Liver (tissue), 9 donors: Measurements from ENCODE around the gene SAC3D1. TPM values are rescaled to one million over a fixed set of nuclear protein-coding genes. Genes with fewer than 3 reads are reported as not detected.
A peak's percentile ranks its signal among the peaks of the same experiment; 100 is the strongest.

ENCODE experiments used
- DNase-seq: peaks from one replicate; pipeline ENCODE4 v3.0.0-alpha.2; 2017; ENCODE audit warnings: low spot score
- H3K27ac ChIP-seq, 2 donors: one replicate each; pipeline ENCODE4 v1.7.0; 2013; ENCODE audit warnings: inconsistent platforms in 2 of 2, low read length in 2 of 2, control low read depth in 1 of 2, low read depth in 1 of 2, mild to moderate bottlenecking in 1 of 2
- H3K27me3 ChIP-seq, 4 donors: one replicate each; pipeline versions ENCODE4 v1.6.1 to v1.7.0; 2013; ENCODE audit warnings: low read length in 3 of 4, inconsistent platforms in 1 of 4, mild to moderate bottlenecking in 1 of 4, moderate library complexity in 1 of 4; ENCODE audit not compliant: control insufficient read depth in 4 of 4, insufficient read depth in 4 of 4
- H3K36me3 ChIP-seq, 4 donors: one replicate each; pipeline versions ENCODE4 v1.6.1 to v1.7.0; 2013; ENCODE audit warnings: low read length in 3 of 4, mild to moderate bottlenecking in 3 of 4, low read depth in 1 of 4, moderate library complexity in 1 of 4; ENCODE audit not compliant: control insufficient read depth in 4 of 4, insufficient read depth in 3 of 4
- H3K4me1 ChIP-seq, 4 donors: one replicate each; pipeline versions ENCODE4 v1.6.1 to v1.7.0; 2013; ENCODE audit warnings: low read length in 3 of 4, mild to moderate bottlenecking in 3 of 4, moderate library complexity in 1 of 4; ENCODE audit not compliant: control insufficient read depth in 4 of 4, insufficient read depth in 4 of 4
- H3K4me3 ChIP-seq, 3 donors: one replicate each; pipeline versions ENCODE4 v1.6.1 to v1.7.0; 2013; ENCODE audit warnings: low read length in 3 of 3, control low read depth in 1 of 3, low read depth in 1 of 3, mild to moderate bottlenecking in 1 of 3
- H3K9ac ChIP-seq, 2 donors: one replicate each; pipeline ENCODE4 v1.7.0; 2013; ENCODE audit warnings: low read length in 2 of 2, mild to moderate bottlenecking in 2 of 2, moderate library complexity in 2 of 2, control low read depth in 1 of 2, low read depth in 1 of 2
- H3K9me3 ChIP-seq, 4 donors: one replicate each; pipeline versions ENCODE4 v1.6.1 to v1.7.0; 2013; ENCODE audit warnings: low read length in 3 of 4; ENCODE audit not compliant: control insufficient read depth in 4 of 4
- EGR1 ChIP-seq, 2 donors: IDR thresholded peaks; 2 replicates each; pipeline ENCODE4 v1.6.1; 2016 to 2018; ENCODE audit warnings: antibody characterized with exemption in 2 of 2, low read depth in 2 of 2
- FOXA1 ChIP-seq: IDR thresholded peaks from 2 replicates; pipeline ENCODE4 v1.6.1; 2016; ENCODE audit warnings: antibody characterized with exemption
- FOXA2 ChIP-seq: IDR thresholded peaks from 2 replicates; pipeline ENCODE4 v1.6.1; 2016; ENCODE audit warnings: antibody characterized with exemption
- GABPA ChIP-seq, 2 donors: IDR thresholded peaks in 1 of 2; conservative IDR thresholded peaks in 1 of 2; 2 replicates each; pipeline ENCODE4 v1.6.1; 2016; ENCODE audit warnings: antibody characterized with exemption in 2 of 2, mild to moderate bottlenecking in 1 of 2, moderate library complexity in 1 of 2
- HNF4A ChIP-seq, 2 donors: conservative IDR thresholded peaks; 2 replicates each; pipeline ENCODE4 v1.6.1; 2016; ENCODE audit warnings: antibody characterized with exemption in 2 of 2, mild to moderate bottlenecking in 2 of 2
- HNF4G ChIP-seq: IDR thresholded peaks from 2 replicates; pipeline ENCODE4 v1.6.1; 2016; ENCODE audit warnings: antibody characterized with exemption
- JUND ChIP-seq, 2 donors: IDR thresholded peaks; 2 replicates each; pipeline ENCODE4 v1.6.1; 2016; ENCODE audit warnings: antibody characterized with exemption in 2 of 2
- NR2F2 ChIP-seq: IDR thresholded peaks from 2 replicates; pipeline ENCODE4 v1.6.1; 2016; ENCODE audit warnings: antibody characterized with exemption
- RAD21 ChIP-seq, 2 donors: IDR thresholded peaks; 2 replicates each; pipeline ENCODE4 v1.6.1; 2016; ENCODE audit warnings: antibody characterized with exemption in 2 of 2, mild to moderate bottlenecking in 2 of 2
- REST ChIP-seq: IDR thresholded peaks from 2 replicates; pipeline ENCODE4 v1.6.1; 2016; ENCODE audit warnings: antibody characterized with exemption, mild to moderate bottlenecking
- RXRA ChIP-seq, 2 donors: IDR thresholded peaks; 2 replicates each; pipeline ENCODE4 v1.6.1; 2017 to 2018; ENCODE audit warnings: antibody characterized with exemption in 2 of 2, mild to moderate bottlenecking in 1 of 2
- SP1 ChIP-seq: IDR thresholded peaks from 2 replicates; pipeline ENCODE4 v1.6.1; 2018; ENCODE audit warnings: antibody characterized with exemption, mild to moderate bottlenecking
- TAF1 ChIP-seq: conservative IDR thresholded peaks from 2 replicates; pipeline ENCODE4 v1.6.1; 2016; ENCODE audit warnings: antibody characterized with exemption, mild to moderate bottlenecking
- YY1 ChIP-seq: IDR thresholded peaks from 2 replicates; pipeline ENCODE4 v1.6.1; 2016; ENCODE audit warnings: antibody characterized with exemption, mild to moderate bottlenecking
- WGBS: extraction: QIAGEN DNeasy Blood & Tissue Kit; methylation state at CpG from one replicate; pipeline ENCODE4 v1.1.7; 2013; 5-methylcytosine and 5-hydroxymethylcytosine counted together
- polyA plus RNA-seq, 2 donors: library from polyadenylated mRNA; stranded (reverse) in 1 of 2; unstranded in 1 of 2; fragments of 200-250 nt in 1 of 2; fragments of >200 nt in 1 of 2; fragmentation: Nextera tagmentation in 1 of 2; extraction: Ambion mirVana in 1 of 2; gene quantifications; one replicate each; pipeline versions ENCODE4 v1.2.1 to v1.2.3, GENCODE V29; 2013 to 2015
- total RNA-seq, 2 donors: library from RNA; depleted of rRNA; stranded (reverse); fragments of >200 nt; gene quantifications; one replicate each; pipeline ENCODE4 v1.2.3, GENCODE V29; 2014
- TF ChIP-seq, protein P1 (sequence below): fragments of 150-350 bp; IDR thresholded peaks from 2 replicates; pipeline ENCODE4 v1.5.1; 2017; ENCODE audit warnings: improper control_type of control experiment, low read depth, low read length; ENCODE audit not compliant: missing input control
- TF ChIP-seq, protein P2 (sequence below): IDR thresholded peaks from 2 replicates; pipeline ENCODE4 v1.6.1; 2016; ENCODE audit warnings: antibody characterized with exemption
- TF ChIP-seq, protein P3 (sequence below): IDR thresholded peaks from 2 replicates; pipeline ENCODE4 v1.6.1; 2016; ENCODE audit warnings: antibody characterized with exemption
- TF ChIP-seq, protein P4 (sequence below): IDR thresholded peaks from 2 replicates; pipeline ENCODE4 v1.6.1; 2016; ENCODE audit warnings: antibody characterized with exemption
- donor health status: healthy.
- donor health status: healthy.
- donor health status: healthy.
- donor health status: healthy.
- donor health status: healthy.

SAC3D1 gene
- total and polyA plus RNA-seq, 4 donors: 3.8 to 7.9 (median 6.8) TPM

DNA sequence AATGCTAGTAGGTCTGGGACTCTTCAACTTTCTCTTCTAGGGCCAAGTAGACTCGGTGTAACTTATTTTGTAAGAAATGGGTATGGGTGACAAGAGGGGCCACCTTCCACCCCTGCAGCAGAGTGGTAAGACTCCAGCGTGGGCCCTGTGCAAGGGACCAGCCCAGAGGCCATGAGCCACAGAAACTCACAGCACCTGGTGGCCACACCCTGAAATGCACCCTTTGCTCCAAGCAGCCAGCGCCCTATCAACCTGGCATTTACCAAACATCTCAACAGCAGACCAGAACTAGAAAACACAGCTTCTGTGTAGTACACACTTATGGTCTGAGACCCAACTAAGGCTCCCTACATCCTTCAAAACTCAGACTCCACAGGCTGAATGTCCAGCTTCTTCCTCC lies 37.1 kb downstream of the SAC3D1 start:
- DNase-seq: peak; percentile 64
- Histone ChIP-seq H3K9ac (no peak overlapping the region), H3K36me3 (no peaks in the 10 kb centered on the region), H3K4me3 (no peak overlapping the region), H3K27ac (no peak overlapping the region), H3K27me3 (no peaks in the 10 kb centered on the region), H3K4me1 (peaks cover 0 to under 1% (median under 1%) of the 10 kb centered on the region in 4 donors), H3K9me3 (no peaks in the 10 kb centered on the region)
- TF ChIP-seq, protein P1, sequence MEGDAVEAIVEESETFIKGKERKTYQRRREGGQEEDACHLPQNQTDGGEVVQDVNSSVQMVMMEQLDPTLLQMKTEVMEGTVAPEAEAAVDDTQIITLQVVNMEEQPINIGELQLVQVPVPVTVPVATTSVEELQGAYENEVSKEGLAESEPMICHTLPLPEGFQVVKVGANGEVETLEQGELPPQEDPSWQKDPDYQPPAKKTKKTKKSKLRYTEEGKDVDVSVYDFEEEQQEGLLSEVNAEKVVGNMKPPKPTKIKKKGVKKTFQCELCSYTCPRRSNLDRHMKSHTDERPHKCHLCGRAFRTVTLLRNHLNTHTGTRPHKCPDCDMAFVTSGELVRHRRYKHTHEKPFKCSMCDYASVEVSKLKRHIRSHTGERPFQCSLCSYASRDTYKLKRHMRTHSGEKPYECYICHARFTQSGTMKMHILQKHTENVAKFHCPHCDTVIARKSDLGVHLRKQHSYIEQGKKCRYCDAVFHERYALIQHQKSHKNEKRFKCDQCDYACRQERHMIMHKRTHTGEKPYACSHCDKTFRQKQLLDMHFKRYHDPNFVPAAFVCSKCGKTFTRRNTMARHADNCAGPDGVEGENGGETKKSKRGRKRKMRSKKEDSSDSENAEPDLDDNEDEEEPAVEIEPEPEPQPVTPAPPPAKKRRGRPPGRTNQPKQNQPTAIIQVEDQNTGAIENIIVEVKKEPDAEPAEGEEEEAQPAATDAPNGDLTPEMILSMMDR: peak; percentile 77
- no peak for TF ChIP-seq RXRA (IDR thresholded peaks at IDR 0.05)
- peak; percentile 70 to 86 for TF ChIP-seq RAD21 (IDR thresholded peaks at IDR 0.05)
- 51% methylated on average over 3 of the region's 3 CpGs for WGBS

DNA sequence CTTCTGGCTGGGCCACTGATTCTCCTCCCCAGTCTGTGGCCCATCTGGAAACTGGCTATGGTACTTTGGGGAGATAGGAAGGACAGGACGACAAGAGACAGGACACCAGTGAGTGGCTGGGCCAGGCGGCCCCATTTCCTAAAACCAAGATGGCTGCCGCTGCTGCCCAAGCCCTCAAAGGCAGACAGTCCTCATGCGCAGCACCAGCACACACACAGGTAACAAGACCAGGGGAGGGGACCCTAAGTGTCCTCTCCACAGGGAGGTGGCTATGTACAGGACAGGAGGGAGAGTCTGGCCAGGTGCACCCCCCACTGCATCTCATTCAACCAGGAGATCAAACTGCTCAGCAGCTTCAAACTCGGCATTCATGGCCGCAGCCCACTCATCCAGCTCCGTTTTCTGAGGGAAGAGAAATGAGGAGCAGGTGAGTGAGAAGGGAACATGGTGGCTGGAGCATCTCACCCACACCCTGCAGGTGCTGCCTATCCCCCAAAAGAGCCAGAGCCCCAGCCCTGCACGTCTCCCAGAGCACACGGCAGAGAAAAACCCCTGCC lies 37.9 kb downstream of the SAC3D1 start:
- Histone ChIP-seq H3K27me3 (no peaks in the 10 kb centered on the region), H3K9me3 (no peaks in the 10 kb centered on the region), H3K27ac (no peak overlapping the region), H3K36me3 (no peaks in the 10 kb centered on the region), H3K4me1 (peaks cover 4 to 8% (median 6%) of the 10 kb centered on the region in 4 donors), H3K9ac (no peak overlapping the region), H3K4me3 (no peak overlapping the region)
- TF ChIP-seq FOXA2: no peak
- TF ChIP-seq RAD21 (IDR thresholded peaks at IDR 0.05): no peak
- TF ChIP-seq RXRA (IDR thresholded peaks at IDR 0.05): no peak
- TF ChIP-seq, protein P1: no peak
- TF ChIP-seq, protein P2, sequence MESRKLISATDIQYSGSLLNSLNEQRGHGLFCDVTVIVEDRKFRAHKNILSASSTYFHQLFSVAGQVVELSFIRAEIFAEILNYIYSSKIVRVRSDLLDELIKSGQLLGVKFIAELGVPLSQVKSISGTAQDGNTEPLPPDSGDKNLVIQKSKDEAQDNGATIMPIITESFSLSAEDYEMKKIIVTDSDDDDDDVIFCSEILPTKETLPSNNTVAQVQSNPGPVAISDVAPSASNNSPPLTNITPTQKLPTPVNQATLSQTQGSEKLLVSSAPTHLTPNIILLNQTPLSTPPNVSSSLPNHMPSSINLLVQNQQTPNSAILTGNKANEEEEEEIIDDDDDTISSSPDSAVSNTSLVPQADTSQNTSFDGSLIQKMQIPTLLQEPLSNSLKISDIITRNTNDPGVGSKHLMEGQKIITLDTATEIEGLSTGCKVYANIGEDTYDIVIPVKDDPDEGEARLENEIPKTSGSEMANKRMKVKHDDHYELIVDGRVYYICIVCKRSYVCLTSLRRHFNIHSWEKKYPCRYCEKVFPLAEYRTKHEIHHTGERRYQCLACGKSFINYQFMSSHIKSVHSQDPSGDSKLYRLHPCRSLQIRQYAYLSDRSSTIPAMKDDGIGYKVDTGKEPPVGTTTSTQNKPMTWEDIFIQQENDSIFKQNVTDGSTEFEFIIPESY: no peak
- TF ChIP-seq YY1: no peak
- TF ChIP-seq, protein P3, sequence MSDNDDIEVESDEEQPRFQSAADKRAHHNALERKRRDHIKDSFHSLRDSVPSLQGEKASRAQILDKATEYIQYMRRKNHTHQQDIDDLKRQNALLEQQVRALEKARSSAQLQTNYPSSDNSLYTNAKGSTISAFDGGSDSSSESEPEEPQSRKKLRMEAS: no peak
- no peak for TF ChIP-seq EGR1 (IDR thresholded peaks at IDR 0.05; ENCODE audit: low read depth in 2 of 2)
- TF ChIP-seq JUND (IDR thresholded peaks at IDR 0.05): no peak
- TF ChIP-seq SP1: no peak
- TF ChIP-seq GABPA (IDR thresholded peaks at IDR 0.05 in 1 of 2, conservative IDR thresholded peaks at IDR 0.05 in 1 of 2): no peak
- TF ChIP-seq REST: no peak
- no peak for TF ChIP-seq TAF1
- TF ChIP-seq, protein P4, sequence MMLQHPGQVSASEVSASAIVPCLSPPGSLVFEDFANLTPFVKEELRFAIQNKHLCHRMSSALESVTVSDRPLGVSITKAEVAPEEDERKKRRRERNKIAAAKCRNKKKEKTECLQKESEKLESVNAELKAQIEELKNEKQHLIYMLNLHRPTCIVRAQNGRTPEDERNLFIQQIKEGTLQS: no peak
- no peak for TF ChIP-seq HNF4G
- no peak for TF ChIP-seq NR2F2
- no peak for TF ChIP-seq FOXA1
- TF ChIP-seq HNF4A (conservative IDR thresholded peaks at IDR 0.05): no peak
- no peak for DNase-seq
- WGBS: 93% methylated on average over 9 of the region's 9 CpGs
